ENCODE measurements around the gene COX11.

COX11 gene

DNA sequence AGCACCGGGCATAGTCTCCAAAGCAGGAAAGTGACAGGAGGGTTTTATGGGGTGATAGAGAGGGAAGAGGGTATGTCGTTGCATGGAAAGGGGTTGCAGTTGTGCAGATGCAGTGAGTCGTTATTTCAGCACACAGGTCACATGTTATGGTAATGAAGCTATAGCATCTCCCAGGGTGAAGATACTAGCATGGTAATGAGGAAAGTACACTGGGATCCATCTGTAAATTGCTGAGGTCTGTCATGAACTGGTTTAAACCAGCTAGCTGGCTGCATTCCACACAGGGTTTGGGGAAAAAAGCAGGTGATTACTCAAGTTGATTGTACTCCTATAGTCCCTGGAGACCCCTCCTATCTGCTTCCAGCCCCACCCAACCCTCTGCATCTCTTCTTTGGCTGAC is 11.7 kb downstream of the COX11 start:
- peak; percentile 68 for DNase-seq

- no peak for DNase-seq
Measured at GRCh38 chr17:54951286-54951685, 17.2 kb downstream of the COX11 start.

- no peak for DNase-seq
Measured at GRCh38 chr17:54950116-54950515, 18.3 kb downstream of the COX11 start.

DNA sequence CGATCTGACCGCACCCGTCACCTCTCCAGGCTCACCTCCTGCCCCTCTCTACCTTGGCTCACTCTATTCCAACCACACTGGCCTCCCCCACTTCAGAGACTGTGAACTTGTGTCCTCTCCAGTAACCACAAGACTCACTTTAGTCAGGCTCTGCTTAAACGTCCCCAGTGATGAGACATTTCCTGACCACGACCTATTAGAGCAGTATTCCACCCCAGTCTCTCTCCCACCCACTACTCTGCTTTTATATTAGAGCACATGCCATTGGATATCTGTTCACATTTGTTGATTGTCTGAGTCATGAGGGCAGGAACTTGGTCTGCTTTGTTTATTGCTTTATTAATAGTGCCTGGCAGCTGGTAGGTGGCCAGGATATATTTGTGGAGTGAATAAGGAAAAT is 20.1 kb downstream of the COX11 start:
- DNase-seq = peak; percentile 87

DNA sequence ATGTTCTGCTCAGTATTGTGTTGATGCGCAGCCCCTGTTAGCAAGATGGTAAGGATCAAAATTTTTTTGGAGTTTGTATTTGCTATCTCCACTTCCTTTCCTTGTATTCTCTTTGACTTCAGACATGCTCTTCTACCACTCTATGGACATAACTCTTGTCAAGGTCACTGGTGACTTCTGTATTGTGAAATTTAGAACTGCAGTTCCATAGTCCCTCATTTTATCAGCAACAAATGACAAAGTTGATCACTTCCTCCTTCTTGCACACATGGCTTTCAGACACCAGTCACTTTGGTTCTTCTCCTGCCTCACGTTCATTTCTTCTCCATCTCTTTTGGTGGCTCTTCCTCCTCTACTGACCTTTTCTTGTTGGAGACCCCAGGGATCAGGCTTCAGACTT is 21.1 kb downstream of the COX11 start:
- no peak for DNase-seq

DNA sequence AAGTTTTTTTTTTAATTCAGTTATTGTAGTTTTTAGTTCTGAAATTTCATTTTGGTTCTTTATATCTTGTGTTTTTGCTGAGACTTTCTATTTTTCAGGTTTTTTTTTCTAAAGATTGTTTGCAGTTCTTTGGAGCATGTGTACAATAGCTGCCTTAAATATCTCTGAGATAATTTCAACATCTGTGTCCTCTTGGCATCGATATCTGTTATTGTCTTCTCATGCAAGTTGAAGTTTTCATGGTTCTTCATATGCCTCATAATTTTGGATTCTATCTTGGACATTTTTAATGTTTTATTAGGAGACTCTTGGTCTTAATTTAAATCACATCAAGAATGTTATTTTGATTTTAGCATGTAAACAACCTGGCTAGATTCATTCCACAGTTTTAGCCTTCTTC is 22.8 kb downstream of the COX11 start:
- DNase-seq = no peak

- DNase-seq = no peak
Measured at GRCh38 chr17:54945231-54945630, 23.2 kb downstream of the COX11 start.

- no peak for DNase-seq
Measured at GRCh38 chr17:54944796-54945195, 23.7 kb downstream of the COX11 start.

GRCh38 chr17:54941285-54941684 is 27.2 kb downstream of the COX11 start:
- DNase-seq = no peak

DNA sequence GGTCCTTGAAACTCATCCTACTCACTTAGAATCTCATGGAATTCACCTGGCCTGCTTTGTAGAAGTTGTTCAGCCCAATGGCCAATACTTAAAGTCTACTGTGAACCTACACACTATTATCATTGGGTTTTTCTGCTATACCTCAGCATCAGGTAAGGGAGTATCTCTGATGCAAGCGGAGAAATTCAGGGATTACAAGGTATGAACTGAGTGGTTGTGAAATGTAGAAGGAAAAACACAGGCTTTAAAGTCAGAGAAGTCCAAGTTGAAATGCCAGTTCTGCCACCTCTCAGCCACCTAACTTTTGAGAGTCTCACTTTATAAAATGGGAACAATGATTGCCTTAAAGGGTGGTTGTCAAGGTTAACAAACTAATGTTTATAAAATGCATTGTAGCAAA is 31.0 kb downstream of the COX11 start:
- no peak for DNase-seq

DNA sequence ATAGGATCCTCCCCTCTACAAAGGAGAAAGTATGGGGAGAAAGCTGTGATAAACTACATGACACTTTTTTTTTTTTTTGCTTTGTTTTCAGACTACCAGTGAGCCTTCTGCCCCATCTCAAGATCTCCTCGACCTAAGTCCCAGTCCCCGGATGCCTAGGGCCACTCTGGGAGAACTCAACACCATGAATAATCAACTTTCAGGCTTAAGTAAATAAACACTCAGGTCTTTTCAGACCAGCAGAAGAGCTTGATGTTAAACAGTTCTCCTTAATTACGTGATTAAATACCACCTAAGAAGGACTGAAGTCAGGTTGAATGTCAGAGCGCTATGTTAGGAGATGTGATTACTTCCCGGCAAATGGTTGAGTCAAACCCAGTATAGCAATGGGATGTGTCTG is 31.4 kb downstream of the COX11 start:
- no peak for DNase-seq

GRCh38 chr17:54935471-54935870 is 33.0 kb downstream of the COX11 start:
- no peak for DNase-seq

- DNase-seq = no peak
Measured at GRCh38 chr17:54933921-54934320, 34.5 kb downstream of the COX11 start.

DNA sequence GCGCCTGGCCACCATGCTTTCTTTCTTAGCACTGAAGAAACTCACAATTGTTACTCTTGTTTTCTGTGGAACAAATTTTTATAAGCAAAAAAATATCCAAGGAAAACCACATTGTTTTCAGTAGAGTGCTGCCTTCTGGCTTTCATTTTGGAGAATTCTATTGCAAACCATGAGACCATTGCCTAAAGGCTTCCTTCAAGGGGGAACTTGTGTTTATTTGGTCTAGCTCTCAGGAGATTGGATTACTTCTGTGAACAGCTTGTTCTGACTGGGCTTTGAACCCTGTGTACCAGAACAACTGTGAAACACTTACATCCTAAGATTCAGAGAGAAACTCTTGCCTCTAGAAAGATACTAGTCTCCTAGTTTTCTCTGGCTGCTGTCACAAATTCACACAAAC is 35.7 kb downstream of the COX11 start:
- DNase-seq = no peak

DNA sequence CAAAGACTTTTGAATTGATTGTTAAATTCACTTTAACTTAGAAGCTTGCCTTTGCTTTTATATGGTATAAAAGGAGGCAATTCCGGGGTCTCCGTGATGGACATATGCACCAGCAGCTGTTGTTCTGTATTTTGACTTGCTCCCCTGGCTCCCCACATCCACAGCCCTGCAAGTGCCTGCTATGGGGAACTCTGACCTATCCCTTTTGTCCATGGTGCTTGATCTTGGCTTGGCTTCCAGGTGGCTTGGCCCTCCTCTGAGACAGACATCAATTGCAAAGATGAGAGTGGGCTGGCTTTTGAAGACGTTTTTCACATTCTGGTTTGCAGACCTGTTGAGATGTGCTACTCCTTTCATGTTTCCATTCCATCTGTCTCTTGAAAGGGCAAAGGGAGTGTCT is 40.9 kb downstream of the COX11 start:
- DNase-seq = no peak

- DNase-seq = no peak
Measured at GRCh38 chr17:54924405-54924804, 44.0 kb downstream of the COX11 start.

DNA sequence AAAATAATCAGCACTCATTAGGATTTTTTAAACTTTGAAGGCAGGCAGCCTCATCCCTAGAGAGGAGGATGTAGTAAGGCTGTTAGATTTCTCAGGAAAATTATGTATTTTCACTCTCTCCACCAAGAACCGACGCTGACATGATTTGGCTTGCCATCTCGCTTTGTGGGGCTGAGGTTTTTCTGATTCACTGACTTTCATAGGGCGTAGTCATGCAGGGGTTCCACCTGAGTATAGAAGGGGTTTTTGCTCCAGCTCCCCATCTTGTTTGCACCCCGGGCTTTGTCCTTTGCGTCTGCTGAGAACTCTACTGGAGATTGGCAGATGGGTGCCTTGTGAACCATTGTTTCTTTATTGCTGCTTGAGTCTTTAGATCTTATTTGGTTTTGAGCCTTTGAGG is 47.6 kb downstream of the COX11 start:
- DNase-seq = no peak

DNA sequence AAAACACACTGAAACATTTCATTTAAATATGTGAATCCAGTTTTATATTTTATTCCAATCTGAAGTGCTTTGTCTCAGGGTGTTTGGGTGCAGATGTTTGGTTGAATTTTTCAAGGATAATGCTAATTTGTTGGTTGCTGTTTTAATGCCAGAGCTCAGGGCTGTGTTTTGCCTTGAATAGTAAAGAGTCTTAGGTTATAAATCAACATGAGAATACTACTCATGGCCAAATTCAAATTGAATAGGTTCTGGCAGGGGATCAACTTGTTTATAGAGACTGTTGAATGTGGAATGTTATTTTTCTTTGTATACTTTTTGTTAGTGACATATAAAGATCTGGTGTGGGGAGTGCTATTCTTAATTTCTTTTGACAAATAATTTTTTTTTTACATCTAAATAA is 49.0 kb downstream of the COX11 start:
- no peak for DNase-seq

- DNase-seq = no peak
Measured at GRCh38 chr17:54916721-54917120, 51.7 kb downstream of the COX11 start.

All from islet precursor cell (in vitro differentiated cells).